Ovary (tissue), 3 donors: ENCODE data around the gene DNAJB1.

ENCODE experiments used
- CTCF ChIP-seq, 3 donors: fragments of 450-650 bp in 2 of 3; fragments of 200-600 bp in 1 of 3; IDR thresholded peaks; one replicate each; pipeline versions ENCODE4 v1.5.1 to v1.8.0; 2016 to 2022; ENCODE audit warnings: antibody characterized with exemption in 3 of 3, mild to moderate bottlenecking in 1 of 3
- POLR2A ChIP-seq: fragments of 450-650 bp; IDR thresholded peaks from one replicate; pipeline ENCODE4 v1.6.1; 2017; ENCODE audit warnings: antibody characterized with exemption, mild to moderate bottlenecking, moderate library complexity
- donor health status: DM: no; HTN: no; CAD: no.

DNA sequence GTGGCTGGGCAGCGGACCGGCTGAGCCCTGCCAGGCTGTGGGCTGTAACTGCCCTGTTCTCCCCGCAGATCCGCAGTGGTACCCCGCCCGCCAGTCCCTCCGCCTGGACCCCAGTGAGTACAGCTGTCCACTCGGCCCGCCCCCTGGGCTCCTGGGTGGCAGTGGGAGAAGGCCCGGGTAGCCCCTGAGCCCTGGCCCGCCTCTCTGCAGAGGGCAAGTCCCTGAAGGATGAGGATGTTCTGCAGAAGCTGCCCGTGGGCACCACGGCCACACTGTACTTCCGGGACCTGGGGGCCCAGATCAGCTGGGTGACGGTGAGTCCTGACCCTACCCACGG lies 45.4 kb upstream of the DNAJB1 start:
- TF ChIP-seq CTCF (IDR thresholded peaks at IDR 0.05) (no peak), POLR2A (no peak)
